Breast epithelium (tissue), 4 donors: ENCODE data around the gene RNH1. TPM values are rescaled to one million over a fixed set of nuclear protein-coding genes. Genes with fewer than 3 reads are reported as not detected.

Source experiments
- DNase-seq, 2 donors: peaks; one replicate each; pipeline ENCODE4 v3.0.0-alpha.2; 2019; ENCODE audit warnings: low spot score in 2 of 2
- H3K27ac ChIP-seq, 2 donors: fragments of 200-600 bp; sonication (generic) in 1 of 2; one replicate each; pipeline ENCODE4 v1.5.1; 2016 to 2019; ENCODE audit warnings: mild to moderate bottlenecking in 1 of 2
- H3K27me3 ChIP-seq, 2 donors: fragments of 200-600 bp; sonication (generic) in 1 of 2; one replicate each; pipeline versions ENCODE4 v1.5.1 to v1.6.0; 2017 to 2019; ENCODE audit warnings: control low read depth in 1 of 2, mild to moderate bottlenecking in 1 of 2
- H3K36me3 ChIP-seq: fragments of 200-600 bp; one replicate; pipeline ENCODE4 v1.5.1; 2019
- H3K4me1 ChIP-seq, 2 donors: fragments of 200-600 bp; sonication (generic); one replicate each; pipeline ENCODE4 v1.5.1; 2016 to 2019; ENCODE audit warnings: control low read depth in 1 of 2
- H3K4me3 ChIP-seq, 3 donors: fragments of 200-600 bp; sonication (generic); 1 replicate in 2 of 3; 2 replicates in 1 of 3; pipeline ENCODE4 v1.5.1; 2016 to 2019; ENCODE audit warnings: mild to moderate bottlenecking in 3 of 3, moderate library complexity in 2 of 3
- H3K9me3 ChIP-seq, 2 donors: fragments of 200-600 bp; sonication (generic) in 1 of 2; one replicate each; pipeline ENCODE4 v1.5.1; 2016 to 2019; ENCODE audit warnings: control low read depth in 1 of 2
- POLR2A ChIP-seq: fragments of 450-650 bp; IDR thresholded peaks from one replicate; pipeline ENCODE4 v1.6.1; 2016; ENCODE audit warnings: antibody characterized with exemption, mild to moderate bottlenecking, moderate library complexity
- POLR2AphosphoS5 ChIP-seq, 3 donors: sonication (generic); formaldehyde crosslinking; IDR thresholded peaks; one replicate each; pipeline ENCODE4 v1.6.1; 2017; ENCODE audit warnings: antibody characterized with exemption in 3 of 3
- intact Hi-C: fragments of 100-400 bp; cut with DNase I; formaldehyde crosslinking; loops from one replicate; pipeline ENCODE4 v1.15.1; 2023; ENCODE audit warnings: low total_unique reads
- total RNA-seq, 3 donors: library from RNA; depleted of rRNA; stranded (reverse); fragments of >200 nt; gene quantifications; one replicate each; pipeline ENCODE4 v1.1.0, GENCODE V29; 2016
- TF ChIP-seq, protein P1 (sequence below), 3 donors: fragments of 450-650 bp; IDR thresholded peaks; one replicate each; pipeline ENCODE4 v1.5.1; 2016 to 2017; ENCODE audit warnings: antibody characterized with exemption in 3 of 3, mild to moderate bottlenecking in 3 of 3, moderate library complexity in 3 of 3

RNH1 gene
- total RNA-seq, 3 donors from 2014 or later: 139 to 249 (median 209) TPM

DNA sequence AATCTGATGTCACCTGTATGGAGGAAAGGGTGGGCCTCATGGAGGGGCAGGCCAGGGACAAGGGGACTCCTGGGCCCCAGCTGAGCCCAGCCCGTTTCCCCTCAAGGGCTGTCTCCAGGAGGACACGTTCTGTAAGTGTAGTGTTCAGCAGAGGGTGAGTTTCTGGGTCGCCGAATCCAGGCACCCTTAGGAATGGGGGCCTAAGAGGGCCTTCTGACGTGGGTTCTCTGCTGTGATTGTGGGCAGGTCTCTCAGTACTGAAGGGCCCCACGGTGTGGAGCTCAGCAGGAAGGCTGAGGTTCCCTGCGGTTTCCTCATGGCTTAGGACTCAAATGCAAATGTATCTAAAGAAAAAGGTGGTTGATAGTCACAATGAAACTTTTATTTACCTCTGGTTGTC, 50.5 kb downstream of the RNH1 start:
- no peak for DNase-seq
- Histone ChIP-seq H3K9me3 (no peaks in the 10 kb centered on the region), H3K4me1 (no peaks in the 10 kb centered on the region), H3K36me3 (no peaks in the 10 kb centered on the region), H3K27me3 (no peaks in the 10 kb centered on the region), H3K4me3 (no peak overlapping the region), H3K27ac (no peak overlapping the region)
- intact Hi-C loops: loop anchor here (10.0 kb wide), 1 partner anchor 152 kb away; the partner anchor contains the start of gene IFITM2
- no peak for TF ChIP-seq POLR2AphosphoS5 (IDR thresholded peaks at IDR 0.05)
- TF ChIP-seq, protein P1, sequence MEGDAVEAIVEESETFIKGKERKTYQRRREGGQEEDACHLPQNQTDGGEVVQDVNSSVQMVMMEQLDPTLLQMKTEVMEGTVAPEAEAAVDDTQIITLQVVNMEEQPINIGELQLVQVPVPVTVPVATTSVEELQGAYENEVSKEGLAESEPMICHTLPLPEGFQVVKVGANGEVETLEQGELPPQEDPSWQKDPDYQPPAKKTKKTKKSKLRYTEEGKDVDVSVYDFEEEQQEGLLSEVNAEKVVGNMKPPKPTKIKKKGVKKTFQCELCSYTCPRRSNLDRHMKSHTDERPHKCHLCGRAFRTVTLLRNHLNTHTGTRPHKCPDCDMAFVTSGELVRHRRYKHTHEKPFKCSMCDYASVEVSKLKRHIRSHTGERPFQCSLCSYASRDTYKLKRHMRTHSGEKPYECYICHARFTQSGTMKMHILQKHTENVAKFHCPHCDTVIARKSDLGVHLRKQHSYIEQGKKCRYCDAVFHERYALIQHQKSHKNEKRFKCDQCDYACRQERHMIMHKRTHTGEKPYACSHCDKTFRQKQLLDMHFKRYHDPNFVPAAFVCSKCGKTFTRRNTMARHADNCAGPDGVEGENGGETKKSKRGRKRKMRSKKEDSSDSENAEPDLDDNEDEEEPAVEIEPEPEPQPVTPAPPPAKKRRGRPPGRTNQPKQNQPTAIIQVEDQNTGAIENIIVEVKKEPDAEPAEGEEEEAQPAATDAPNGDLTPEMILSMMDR (IDR thresholded peaks at IDR 0.05): no peak
- no peak for TF ChIP-seq POLR2A

DNA sequence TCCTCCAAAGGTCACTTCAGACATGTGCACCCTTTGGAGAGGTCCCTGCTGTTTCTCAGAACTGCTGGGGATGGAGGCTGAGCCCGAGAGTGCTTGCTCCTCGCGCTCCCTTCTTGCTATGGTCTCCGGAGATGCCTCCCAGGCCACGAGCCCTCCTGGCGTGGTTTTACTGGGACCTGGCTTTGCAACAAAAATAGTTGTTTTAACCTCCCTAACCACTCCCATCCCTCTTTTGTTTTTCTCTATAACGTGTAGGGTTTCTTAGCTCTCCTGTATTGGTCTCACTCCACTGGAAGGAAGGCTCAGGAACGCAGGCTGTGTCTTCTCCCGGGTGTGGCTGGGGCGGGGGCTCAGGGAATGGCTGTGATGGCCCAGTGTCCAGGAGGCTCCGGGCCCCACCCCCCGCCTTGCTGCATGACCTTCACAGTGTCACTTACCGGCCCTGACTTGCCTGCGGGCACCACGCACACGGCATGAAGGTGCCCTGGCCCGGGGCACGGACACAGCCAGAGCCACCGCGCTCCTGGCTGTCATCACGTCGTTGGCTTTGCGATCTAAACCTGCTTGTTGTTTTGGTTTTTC, 51.4 kb downstream of the RNH1 start:
- TF ChIP-seq, protein P1 (IDR thresholded peaks at IDR 0.05): no peak
- no peak for TF ChIP-seq POLR2A
- no peak for TF ChIP-seq POLR2AphosphoS5 (IDR thresholded peaks at IDR 0.05)
- Histone ChIP-seq H3K36me3 (no peaks in the 10 kb centered on the region), H3K9me3 (no peaks in the 10 kb centered on the region), H3K27ac (no peak overlapping the region), H3K4me1 (no peaks in the 10 kb centered on the region), H3K4me3 (no peak overlapping the region), H3K27me3 (no peaks in the 10 kb centered on the region)
- no peak for DNase-seq
- intact Hi-C loops: loop anchor here (10.0 kb wide), 1 partner anchor 151 kb away; the partner anchor contains the start of gene IFITM2

DNA sequence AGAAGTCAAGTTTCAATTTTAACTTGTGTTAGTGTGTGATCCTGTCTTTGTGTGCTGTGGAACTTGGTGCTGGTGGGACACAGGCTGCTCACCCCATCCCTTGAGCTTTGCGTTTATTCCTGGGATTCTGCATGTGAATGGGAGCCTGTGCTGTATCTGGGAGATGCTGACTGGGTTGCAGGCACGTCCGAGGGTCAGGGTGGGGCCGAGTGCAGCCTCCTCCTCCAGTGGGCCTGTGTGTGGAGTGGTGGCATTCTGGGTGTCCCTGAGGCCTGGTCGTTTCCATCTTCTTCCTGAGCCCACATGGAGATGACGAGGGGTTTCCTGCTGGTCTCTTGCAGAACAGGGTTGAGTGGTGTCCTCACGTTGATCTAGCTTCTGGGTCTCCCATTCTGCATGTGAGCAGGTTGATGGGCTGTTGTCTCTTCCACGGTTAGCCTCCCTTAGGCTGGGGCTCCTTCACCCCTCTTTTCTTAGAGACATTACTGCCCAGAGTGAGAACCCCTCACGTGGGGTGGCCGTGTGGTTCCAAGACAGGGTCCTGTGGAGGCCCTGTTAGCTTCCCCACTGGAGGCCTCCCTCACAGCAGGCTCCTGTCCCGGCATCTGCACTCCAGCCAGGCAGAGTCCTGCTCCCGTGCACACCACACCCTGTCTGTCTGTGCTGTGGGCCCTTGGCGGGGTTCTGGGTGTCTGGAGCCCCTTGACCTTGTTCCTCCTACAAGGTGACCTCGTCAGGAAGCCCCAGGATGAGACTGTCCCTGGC, 52.1 kb downstream of the RNH1 start:
- no peaks in the 10 kb centered on the region for H3K4me1 ChIP-seq
- no peak overlapping the region for H3K4me3 ChIP-seq
- no peaks in the 10 kb centered on the region for H3K27me3 ChIP-seq
- no peak for DNase-seq
- H3K27ac ChIP-seq: no peak overlapping the region
- TF ChIP-seq POLR2A: no peak
- TF ChIP-seq, protein P1 (IDR thresholded peaks at IDR 0.05): no peak
- no peak for TF ChIP-seq POLR2AphosphoS5 (IDR thresholded peaks at IDR 0.05)
- H3K9me3 ChIP-seq: no peaks in the 10 kb centered on the region
- intact Hi-C loops: loop anchor here (10.0 kb wide), 1 partner anchor 150 kb away; the partner anchor contains the start of gene IFITM2
- no peaks in the 10 kb centered on the region for H3K36me3 ChIP-seq

DNA sequence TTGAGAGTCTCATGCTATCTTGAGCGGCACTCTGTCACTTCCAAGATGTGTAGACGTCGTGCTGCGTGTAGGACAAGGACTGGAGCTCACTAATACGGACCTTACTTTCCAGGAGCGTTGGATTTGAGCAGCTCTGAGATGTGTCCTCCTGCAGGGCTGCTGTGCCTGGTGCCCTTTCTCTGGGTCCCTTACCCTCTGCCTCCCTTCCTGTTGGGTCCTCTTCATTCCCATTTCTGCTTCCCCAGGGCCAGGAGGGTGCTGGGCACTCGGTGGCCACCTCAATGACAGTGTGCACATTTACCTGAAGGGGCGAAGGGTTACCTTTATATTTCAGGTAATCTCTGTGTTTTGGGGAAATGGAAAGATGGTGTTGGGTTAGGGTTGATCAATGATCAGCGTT, 53.0 kb downstream of the RNH1 start:
- Histone ChIP-seq H3K27me3 (no peaks in the 10 kb centered on the region), H3K9me3 (no peaks in the 10 kb centered on the region), H3K4me1 (peaks cover 0 to 4% of the 10 kb centered on the region in 2 donors), H3K27ac (no peak overlapping the region), H3K36me3 (no peaks in the 10 kb centered on the region), H3K4me3 (no peak overlapping the region)
- no peak for DNase-seq
- TF ChIP-seq, protein P1 (IDR thresholded peaks at IDR 0.05): no peak
- TF ChIP-seq POLR2A (no peak), POLR2AphosphoS5 (IDR thresholded peaks at IDR 0.05) (no peak)
- intact Hi-C loops: loop anchor here (10.0 kb wide), 1 partner anchor 149 kb away; the partner anchor contains the start of gene IFITM2

DNA sequence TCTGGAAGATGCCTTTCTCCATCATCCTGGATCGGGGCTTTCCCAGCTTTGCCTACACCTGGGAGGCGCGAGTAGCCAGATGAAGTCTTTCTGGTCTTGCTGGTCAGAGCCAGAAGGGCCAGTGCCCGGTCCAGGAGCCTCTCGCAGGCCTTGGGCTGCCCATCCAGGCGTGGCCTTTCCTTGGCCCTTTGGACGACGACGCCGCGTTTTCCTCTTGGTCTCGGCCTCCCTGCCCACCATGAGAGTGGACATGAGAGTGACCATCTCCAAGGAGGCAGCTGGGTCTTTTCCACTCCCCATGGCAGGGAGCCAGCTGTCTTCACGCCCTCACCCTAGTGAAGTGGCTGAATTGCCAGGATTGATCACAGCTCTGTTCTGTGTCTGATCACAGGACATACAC, 53.5 kb downstream of the RNH1 start:
- Histone ChIP-seq H3K36me3 (no peaks in the 10 kb centered on the region), H3K4me1 (peaks cover 0 to 4% of the 10 kb centered on the region in 2 donors), H3K9me3 (no peaks in the 10 kb centered on the region), H3K27ac (no peak overlapping the region), H3K27me3 (no peaks in the 10 kb centered on the region), H3K4me3 (no peak overlapping the region)
- intact Hi-C loops: loop anchor here (10.0 kb wide), 1 partner anchor 149 kb away; the partner anchor contains the start of gene IFITM2
- TF ChIP-seq, protein P1 (IDR thresholded peaks at IDR 0.05): no peak
- no peak for TF ChIP-seq POLR2AphosphoS5 (IDR thresholded peaks at IDR 0.05)
- no peak for TF ChIP-seq POLR2A
- DNase-seq: no peak
